ENCODE data around the gene HYAL1. TPM values are rescaled to one million over a fixed set of nuclear protein-coding genes. Genes with fewer than 3 reads are reported as not detected.

HYAL1 gene
- total RNA-seq, 2 donors from 2014 or later = 5.8 to 6.1 TPM

DNA sequence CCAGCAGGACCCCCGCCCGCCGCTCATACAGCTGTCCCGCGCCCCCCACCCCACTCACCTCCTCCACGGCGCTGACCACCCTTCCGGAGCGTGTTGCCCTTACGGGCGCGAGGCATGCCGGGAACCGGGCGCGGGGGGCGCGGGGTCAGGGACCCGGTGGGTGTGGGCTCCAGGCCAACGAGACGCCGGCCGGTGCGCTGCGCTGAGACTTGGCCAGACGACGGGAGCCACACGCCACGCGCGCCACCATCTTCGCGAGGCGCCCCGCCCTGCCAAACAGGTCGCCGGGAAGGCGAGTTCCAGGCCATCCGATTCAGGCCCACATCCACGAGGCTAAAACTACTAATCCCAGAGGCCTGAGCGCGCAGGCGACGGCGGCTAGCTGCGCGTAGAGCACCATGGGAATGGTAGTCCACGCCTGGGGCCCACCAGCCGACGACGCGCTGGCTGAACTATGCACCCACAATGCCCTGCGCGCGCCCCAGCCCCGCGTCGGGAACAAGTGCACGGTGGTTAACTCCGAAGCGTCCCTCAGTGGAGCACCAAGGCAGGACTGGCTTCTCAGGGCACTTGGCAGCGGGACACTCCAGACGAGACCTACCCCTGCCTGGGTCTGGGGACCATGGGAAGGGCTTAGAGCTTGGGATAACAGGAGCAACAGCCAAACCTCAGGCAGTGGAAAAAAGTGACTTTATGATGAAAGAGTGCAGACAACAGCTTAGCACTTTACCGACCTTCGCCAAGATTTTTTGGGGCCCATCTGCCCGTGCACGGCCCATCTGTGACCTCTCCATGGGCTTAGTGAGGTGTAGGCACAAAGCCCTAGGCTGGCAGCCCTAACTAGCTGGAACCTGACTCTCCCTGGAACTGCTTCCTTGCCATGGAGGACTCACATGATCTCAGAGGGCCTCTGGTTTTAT lies 11.0 kb downstream of the HYAL1 start, which contains the start of gene IFRD2:
IFRD2 (minus strand) TSS at position 271 of the 920 bp plus-strand sequence; CDS start at position 116, 155 bp downstream.
- DNase-seq (ENCODE audit: low spot score) (peak; percentile 87), ATAC-seq (ENCODE audit: insufficient number of reproducible peaks, low FRiP score, low read depth) (peak; percentile 93)
- Histone ChIP-seq H3K36me3 (peaks cover 22% of the 10 kb centered on the region), H3K4me1 (ENCODE audit: control insufficient read depth in 1 of 2, low read depth in 2 of 2) (peaks cover 8 to 21% of the 10 kb centered on the region in 2 donors), H3K27me3 (replicated peaks; ENCODE audit: insufficient read depth) (no peaks in the 10 kb centered on the region), H3K4me3 (peak within 1 kb of the TSS; percentile 92), H3K9me3 (no peaks in the 10 kb centered on the region), H3K27ac (peak within 1 kb of the TSS; percentile 88 to 91)
- TF ChIP-seq, protein P1, sequence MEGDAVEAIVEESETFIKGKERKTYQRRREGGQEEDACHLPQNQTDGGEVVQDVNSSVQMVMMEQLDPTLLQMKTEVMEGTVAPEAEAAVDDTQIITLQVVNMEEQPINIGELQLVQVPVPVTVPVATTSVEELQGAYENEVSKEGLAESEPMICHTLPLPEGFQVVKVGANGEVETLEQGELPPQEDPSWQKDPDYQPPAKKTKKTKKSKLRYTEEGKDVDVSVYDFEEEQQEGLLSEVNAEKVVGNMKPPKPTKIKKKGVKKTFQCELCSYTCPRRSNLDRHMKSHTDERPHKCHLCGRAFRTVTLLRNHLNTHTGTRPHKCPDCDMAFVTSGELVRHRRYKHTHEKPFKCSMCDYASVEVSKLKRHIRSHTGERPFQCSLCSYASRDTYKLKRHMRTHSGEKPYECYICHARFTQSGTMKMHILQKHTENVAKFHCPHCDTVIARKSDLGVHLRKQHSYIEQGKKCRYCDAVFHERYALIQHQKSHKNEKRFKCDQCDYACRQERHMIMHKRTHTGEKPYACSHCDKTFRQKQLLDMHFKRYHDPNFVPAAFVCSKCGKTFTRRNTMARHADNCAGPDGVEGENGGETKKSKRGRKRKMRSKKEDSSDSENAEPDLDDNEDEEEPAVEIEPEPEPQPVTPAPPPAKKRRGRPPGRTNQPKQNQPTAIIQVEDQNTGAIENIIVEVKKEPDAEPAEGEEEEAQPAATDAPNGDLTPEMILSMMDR (IDR thresholded peaks at IDR 0.05) = no peak

DNA sequence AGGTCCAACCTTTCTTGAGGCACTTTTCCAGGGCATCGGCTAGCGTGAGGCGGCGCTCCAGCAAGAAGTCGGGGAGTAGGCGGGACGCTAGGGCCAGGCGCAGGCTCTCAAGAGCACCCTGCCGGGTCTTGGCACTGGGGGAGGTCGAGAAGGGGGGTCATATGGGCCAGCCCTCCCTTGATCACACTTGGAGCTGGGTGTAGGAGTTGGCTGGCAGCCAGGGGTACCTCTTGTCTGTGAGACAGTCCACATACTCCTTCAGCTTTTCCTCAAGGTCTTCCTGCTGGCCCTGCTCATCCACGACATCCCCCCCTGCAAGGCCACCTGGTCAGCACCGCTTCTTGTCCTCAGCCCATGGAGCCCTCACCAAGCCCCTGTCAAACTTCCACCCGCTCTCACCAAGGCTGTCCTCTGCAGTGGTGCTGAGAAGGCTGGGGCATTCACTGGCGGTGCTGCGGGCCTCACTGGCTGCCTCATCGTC lies 13.2 kb downstream of the HYAL1 start:
- Histone ChIP-seq H3K4me3 (no peak overlapping the region), H3K36me3 (peaks cover 27% of the 10 kb centered on the region), H3K27ac (no peak overlapping the region), H3K4me1 (ENCODE audit: control insufficient read depth in 1 of 2, low read depth in 2 of 2) (peaks cover 8 to 21% of the 10 kb centered on the region in 2 donors), H3K27me3 (replicated peaks; ENCODE audit: insufficient read depth) (no peaks in the 10 kb centered on the region), H3K9me3 (no peaks in the 10 kb centered on the region)
- TF ChIP-seq, protein P1 (IDR thresholded peaks at IDR 0.05) = no peak
- no peak for DNase-seq (ENCODE audit: low spot score)
- no peak for ATAC-seq (ENCODE audit: insufficient number of reproducible peaks, low FRiP score, low read depth)

DNA sequence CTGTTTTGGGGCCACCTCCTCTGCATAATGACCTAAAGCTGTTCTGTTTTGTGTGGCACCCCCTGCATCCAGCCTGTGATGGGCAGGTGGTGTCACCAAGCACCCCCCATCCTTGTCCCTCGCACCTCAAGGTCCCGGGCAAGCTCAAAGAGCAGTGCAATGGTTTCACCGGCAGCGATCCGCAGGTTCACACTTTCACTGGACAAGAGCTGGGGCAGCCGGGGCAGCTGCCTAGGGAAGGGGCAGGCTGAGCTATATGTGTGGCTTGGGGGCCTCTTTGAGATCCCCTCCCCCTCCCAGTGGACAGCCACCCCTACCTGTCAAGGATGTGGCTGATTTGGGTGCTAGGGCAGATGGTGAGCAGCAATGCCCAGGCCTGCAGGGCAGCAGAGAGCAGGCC lies 14.2 kb downstream of the HYAL1 start:
- no peaks in the 10 kb centered on the region for H3K9me3 ChIP-seq
- no peaks in the 10 kb centered on the region for H3K27me3 ChIP-seq (replicated peaks; ENCODE audit: insufficient read depth)
- H3K4me1 ChIP-seq (ENCODE audit: control insufficient read depth in 1 of 2, low read depth in 2 of 2) = peaks cover 8 to 21% of the 10 kb centered on the region in 2 donors
- no peak overlapping the region for H3K27ac ChIP-seq
- TF ChIP-seq, protein P1 (IDR thresholded peaks at IDR 0.05) = no peak
- H3K4me3 ChIP-seq = no peak overlapping the region
- DNase-seq (ENCODE audit: low spot score) (no peak), ATAC-seq (ENCODE audit: insufficient number of reproducible peaks, low FRiP score, low read depth) (no peak)
- H3K36me3 ChIP-seq = peaks cover 27% of the 10 kb centered on the region

DNA sequence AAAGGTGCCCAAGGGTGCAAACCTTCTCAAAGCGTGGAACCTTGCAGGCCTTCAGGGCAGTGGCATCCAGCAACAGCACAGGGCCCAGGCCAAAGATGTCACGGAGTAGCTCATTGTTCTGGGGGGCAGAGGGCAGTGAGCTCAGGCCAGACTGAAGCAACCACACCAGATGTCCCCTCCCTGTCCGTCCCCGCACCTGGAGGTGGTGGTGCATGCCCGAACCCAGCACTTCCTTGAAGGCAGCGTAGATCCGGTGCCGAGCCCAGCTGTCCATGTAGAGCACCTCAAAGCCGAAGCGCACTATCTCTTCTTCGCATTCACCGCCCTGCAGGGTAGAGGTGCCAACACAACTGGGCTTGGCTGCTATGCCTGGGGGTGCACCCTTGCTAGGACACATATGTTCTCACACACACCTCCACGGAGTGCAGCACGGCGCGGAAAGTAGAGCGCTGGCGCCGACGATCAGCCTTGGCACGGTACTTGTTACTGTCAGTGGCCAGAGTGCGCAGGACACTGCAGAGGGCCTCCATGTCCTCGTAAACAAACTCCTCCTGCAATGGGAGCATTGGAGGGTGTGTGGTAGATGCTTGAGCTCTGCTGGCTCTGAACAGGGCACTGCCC lies 14.9 kb downstream of the HYAL1 start:
- Histone ChIP-seq H3K27me3 (replicated peaks; ENCODE audit: insufficient read depth) (no peaks in the 10 kb centered on the region), H3K27ac (no peak overlapping the region), H3K36me3 (peaks cover 27% of the 10 kb centered on the region), H3K4me3 (no peak overlapping the region), H3K4me1 (ENCODE audit: control insufficient read depth in 1 of 2, low read depth in 2 of 2) (peaks cover 8 to 20% of the 10 kb centered on the region in 2 donors), H3K9me3 (no peaks in the 10 kb centered on the region)
- no peak for DNase-seq (ENCODE audit: low spot score)
- no peak for ATAC-seq (ENCODE audit: insufficient number of reproducible peaks, low FRiP score, low read depth)
- TF ChIP-seq, protein P1 (IDR thresholded peaks at IDR 0.05) = no peak

DNA sequence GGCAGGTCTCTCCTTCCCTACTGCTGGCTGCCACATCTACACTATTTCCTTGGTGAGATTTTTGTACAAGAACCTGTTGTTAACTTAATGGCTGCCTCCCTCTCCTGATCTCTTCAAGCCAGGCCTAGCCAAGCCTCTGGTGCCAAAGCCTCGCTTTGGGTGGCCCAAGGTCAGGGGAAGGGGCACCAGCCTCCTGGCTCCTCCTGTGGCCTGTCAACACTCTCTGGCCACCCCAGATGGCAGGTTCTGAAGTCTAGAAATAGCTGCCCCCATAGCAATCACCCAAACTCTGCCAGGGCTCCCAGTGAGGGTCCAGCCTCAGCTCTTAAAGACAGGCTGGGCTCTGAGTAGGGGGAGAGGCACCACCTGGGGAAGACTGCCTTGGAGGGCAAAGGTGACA lies 16.1 kb downstream of the HYAL1 start:
- TF ChIP-seq, protein P1 (IDR thresholded peaks at IDR 0.05) = no peak
- H3K36me3 ChIP-seq = peaks cover 27% of the 10 kb centered on the region
- DNase-seq (ENCODE audit: low spot score) (no peak), ATAC-seq (ENCODE audit: insufficient number of reproducible peaks, low FRiP score, low read depth) (no peak)
- H3K27me3 ChIP-seq (replicated peaks; ENCODE audit: insufficient read depth) = no peaks in the 10 kb centered on the region
- H3K4me3 ChIP-seq = no peak overlapping the region
- H3K27ac ChIP-seq = no peak overlapping the region
- H3K9me3 ChIP-seq = no peaks in the 10 kb centered on the region
- H3K4me1 ChIP-seq (ENCODE audit: control insufficient read depth in 1 of 2, low read depth in 2 of 2) = peaks cover 5 to 10% of the 10 kb centered on the region in 2 donors

Measured in thoracic aorta (tissue), 2 donors.